Sigmoid colon (tissue), 4 donors: ENCODE data around the gene AKAP10.

Experiments used
- POLR2A ChIP-seq, 2 donors: fragments of 450-650 bp; IDR thresholded peaks; one replicate each; pipeline ENCODE4 v1.6.1; 2016; ENCODE audit warnings: antibody characterized with exemption in 2 of 2, mild to moderate bottlenecking in 2 of 2, moderate library complexity in 2 of 2
- POLR2AphosphoS5 ChIP-seq, 4 donors: sonication (generic); formaldehyde crosslinking; IDR thresholded peaks; one replicate each; pipeline ENCODE4 v1.6.1; 2017; ENCODE audit warnings: antibody characterized with exemption in 4 of 4
- TF ChIP-seq, protein P1 (sequence below), 4 experiments: fragments of 450-650 bp in 3 of 4; fragments of 200-600 bp in 1 of 4; IDR thresholded peaks; one replicate each; pipeline ENCODE4 v1.5.1; 2016 to 2019; ENCODE audit warnings: antibody characterized with exemption in 4 of 4, mild to moderate bottlenecking in 3 of 4, moderate library complexity in 2 of 4

DNA sequence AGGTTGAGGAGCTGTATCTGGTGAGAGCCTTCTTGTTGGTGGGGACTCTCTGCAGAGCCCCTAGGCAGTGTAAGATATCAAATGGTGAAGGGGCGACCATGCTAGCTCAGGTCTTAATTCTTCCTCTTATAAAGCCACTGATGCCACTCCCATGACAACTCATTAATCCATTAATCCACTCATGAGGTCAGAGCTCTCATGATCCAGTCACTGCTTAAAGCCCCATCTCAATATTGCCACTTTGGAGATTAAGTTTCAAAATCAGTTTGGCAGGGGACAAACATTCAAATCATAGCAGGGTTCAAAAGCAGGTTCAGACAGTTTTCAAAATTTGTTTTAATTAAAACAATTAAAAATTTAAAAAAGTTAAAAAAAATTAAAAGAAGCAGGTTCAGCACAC is 18.5 kb upstream of the AKAP10 start:
- no peak for TF ChIP-seq POLR2A (IDR thresholded peaks at IDR 0.05)
- TF ChIP-seq, protein P1, sequence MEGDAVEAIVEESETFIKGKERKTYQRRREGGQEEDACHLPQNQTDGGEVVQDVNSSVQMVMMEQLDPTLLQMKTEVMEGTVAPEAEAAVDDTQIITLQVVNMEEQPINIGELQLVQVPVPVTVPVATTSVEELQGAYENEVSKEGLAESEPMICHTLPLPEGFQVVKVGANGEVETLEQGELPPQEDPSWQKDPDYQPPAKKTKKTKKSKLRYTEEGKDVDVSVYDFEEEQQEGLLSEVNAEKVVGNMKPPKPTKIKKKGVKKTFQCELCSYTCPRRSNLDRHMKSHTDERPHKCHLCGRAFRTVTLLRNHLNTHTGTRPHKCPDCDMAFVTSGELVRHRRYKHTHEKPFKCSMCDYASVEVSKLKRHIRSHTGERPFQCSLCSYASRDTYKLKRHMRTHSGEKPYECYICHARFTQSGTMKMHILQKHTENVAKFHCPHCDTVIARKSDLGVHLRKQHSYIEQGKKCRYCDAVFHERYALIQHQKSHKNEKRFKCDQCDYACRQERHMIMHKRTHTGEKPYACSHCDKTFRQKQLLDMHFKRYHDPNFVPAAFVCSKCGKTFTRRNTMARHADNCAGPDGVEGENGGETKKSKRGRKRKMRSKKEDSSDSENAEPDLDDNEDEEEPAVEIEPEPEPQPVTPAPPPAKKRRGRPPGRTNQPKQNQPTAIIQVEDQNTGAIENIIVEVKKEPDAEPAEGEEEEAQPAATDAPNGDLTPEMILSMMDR (IDR thresholded peaks at IDR 0.05), result no peak
- no peak for TF ChIP-seq POLR2AphosphoS5 (IDR thresholded peaks at IDR 0.05)
